ENCODE results near the gene KRTAP5-9.
"Not testable (repeated sequence)": the region's sequence is repeated elsewhere in the genome, so short reads cannot be mapped to it uniquely, and the experiment has no call there.

Gene KRTAP5-9

GRCh38 chr11:71548120-71548519, at the start of gene KRTAP5-9:
Gene KRTAP5-9, plus strand, starts transcription at chr11:71548420. Its CDS starts 238 bp downstream, at chr11:71548658.
- DNase-seq: no peak

GRCh38 chr11:71499125-71499524, 49.1 kb upstream of the KRTAP5-9 start:
- peak; percentile 10 for DNase-seq

GRCh38 chr11:71499546-71499945, 48.7 kb upstream of the KRTAP5-9 start:
- no peak for DNase-seq

DNA sequence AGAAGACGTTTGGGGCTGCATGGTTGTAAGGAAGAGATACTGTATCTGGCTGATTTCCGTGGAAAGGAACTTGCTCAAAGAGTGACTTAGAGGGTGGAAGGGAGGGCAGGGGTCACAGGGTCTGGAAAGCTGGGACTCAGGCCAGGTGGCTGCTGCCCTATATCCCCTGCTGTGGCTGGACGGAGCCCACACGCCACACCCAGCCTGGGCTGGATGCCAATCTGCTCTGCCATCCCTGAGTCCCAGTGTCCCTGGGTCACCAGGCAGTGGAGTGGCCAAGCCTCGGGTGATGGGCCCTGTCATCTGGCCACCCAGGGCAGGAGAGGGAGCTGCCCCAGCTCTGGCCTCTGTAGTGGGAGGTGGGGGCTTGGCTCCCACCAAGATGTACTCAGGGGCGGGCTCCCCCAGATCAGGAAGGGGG, 47.6 kb upstream of the KRTAP5-9 start:
- DNase-seq: no peak

DNA sequence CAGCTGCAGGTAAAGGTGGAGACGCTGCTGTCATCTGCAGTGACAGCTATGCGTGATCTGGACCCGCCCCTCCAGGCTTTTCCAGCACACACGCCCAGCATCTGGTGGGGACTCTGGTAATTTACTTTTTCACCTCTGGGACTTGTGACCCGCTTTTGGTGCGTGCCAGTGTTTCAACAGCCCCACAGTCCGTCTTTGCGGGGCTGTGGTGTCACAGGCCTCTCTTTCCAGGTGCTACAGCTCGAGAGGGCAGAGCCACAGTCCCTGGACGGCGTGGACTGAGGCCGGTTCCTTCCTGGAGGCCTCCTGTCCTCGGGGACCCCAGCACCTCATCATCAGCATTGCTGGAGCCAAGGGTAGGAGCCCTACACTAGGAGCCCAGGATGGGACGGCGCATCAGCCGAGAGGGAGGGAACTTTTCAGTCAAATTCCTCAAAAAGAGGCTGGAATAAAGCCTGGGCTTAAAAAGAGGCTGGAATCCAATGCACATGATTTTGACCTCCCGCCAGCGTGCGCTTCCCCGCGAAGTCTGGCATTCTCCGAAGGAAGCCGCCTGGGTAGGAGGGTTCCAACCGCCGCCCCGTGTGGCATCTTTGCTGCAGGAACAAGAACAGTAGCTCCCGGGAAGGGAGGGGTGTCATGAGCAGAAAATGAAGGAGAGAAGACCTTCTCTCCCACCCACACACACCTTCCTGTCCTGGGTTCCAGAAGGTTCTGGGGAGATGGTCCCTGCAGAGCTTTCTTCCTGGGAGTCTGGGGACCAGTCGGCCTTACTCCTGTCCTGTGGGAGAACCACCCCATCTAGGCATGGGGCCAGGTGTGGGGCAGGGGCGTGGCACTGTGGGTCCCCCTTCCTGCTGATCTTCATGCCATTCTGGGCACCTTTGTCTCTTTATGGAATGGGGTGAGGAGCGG, 46.9 kb upstream of the KRTAP5-9 start:
- DNase-seq: no peak

DNA sequence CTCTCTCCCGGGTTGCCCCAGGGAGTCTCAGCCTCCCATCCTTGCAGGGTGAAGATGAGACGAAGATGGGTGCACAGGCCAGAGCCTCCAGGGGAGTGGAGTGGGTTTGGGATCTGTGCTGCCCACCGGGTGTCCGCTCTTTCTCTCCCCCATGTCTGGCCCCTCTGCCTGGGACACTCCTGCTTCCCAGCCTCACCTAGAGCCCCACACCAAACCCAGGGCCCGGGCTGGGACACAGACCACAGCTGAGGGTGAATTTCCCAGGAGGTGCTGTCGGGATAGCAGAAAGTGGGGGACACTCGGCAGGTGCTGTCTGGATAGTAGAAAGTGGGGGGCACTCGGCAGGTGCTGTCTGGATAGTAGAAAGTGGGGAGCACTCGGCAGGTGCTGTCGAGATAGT, 46.2 kb upstream of the KRTAP5-9 start:
- DNase-seq: no peak

DNA sequence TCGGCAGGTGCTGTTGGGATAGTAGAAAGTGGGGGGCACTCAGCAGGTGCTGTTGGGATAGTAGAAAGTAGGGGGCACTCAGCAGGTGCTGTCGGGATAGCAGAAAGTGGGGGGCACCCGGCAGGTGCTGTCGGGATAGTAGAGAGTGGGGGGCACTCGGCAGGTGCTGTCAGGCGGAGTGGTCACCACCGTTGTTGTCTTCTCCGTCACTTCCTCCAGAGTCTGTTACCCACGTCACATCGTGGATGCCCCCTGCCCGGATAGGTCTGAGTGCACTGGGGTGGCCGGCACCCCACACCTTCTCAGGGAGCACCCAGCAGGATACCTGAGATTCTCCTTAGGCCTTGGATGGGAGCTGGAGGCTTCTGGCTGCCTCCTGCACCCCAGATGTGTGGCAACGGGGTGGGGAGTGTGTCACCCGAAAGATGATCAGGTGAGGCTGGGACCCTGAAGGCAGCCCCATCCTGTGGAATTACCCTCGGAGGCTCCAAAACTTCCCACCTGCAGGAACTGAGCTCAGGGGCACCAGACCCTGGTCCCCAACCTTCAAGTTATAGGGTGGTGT, 45.3 kb upstream of the KRTAP5-9 start:
- DNase-seq: no peak

DNA sequence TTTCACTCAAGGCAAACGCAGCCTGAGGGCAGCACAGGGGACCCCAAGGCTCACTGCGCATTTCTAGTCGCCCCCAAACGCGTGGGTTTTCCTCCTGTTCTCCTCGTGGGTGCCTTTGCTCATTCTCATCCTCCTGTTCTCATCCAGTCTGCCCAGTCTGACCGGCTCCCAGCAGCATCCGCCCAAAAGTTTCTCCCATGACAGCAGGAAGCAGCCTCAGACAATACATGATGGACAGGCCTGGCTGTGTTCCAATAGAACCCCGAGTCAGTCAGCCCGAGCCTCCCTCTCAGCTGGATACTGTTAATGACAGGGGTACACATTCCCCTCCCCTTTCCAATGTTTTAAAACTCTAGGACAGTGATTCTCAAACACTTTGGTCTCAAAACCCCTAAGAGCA, 43.7 kb upstream of the KRTAP5-9 start:
- DNase-seq: no peak

- no peak for DNase-seq
Measured at GRCh38 chr11:71505001-71505400, 43.2 kb upstream of the KRTAP5-9 start.

GRCh38 chr11:71505781-71506180, 42.4 kb upstream of the KRTAP5-9 start:
- no peak for DNase-seq

- DNase-seq: no peak
Measured at GRCh38 chr11:71507102-71507501, 41.1 kb upstream of the KRTAP5-9 start.

- no peak for DNase-seq
Measured at GRCh38 chr11:71518506-71519471, 29.4 kb upstream of the KRTAP5-9 start.

- no peak for DNase-seq
Measured at GRCh38 chr11:71519546-71519945, 28.7 kb upstream of the KRTAP5-9 start.

GRCh38 chr11:71525188-71525937, 22.9 kb upstream of the KRTAP5-9 start:
- no peak for DNase-seq

DNA sequence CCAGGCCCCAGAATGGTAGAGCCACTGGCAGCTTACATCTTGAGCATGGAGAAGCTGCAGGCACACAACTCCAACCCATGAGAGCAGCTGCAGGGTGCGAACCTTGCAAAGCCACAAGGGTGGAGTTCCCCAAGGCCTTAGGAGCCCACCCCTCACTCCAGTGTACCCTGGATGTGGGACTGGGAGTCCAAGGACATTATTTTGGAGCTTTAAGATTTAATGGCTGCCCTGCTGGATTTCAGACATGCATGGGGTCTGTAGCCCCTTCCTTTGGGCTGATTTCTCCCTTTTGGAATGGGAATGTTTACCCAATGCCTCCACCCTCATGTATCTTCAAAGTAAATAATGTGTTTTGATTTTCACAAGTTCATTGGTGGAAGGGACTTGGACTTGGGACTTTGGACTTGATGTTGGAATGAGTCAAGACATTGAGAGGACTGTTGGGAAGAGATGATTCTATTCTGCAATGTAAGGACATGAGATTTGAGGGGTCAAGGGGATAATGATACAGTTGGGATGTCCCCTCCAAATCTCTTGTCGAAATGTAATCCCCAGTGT, 22.2 kb upstream of the KRTAP5-9 start:
- no peak for DNase-seq

GRCh38 chr11:71526796-71527575, 21.2 kb upstream of the KRTAP5-9 start, which contains the start of gene KRTAP5-7:
Gene KRTAP5-7, plus strand, starts transcription at chr11:71527267. Its CDS starts 34 bp downstream, at chr11:71527301.
- not testable (repeated sequence) for DNase-seq

GRCh38 chr11:71527576-71528210, 20.5 kb upstream of the KRTAP5-9 start:
- no peak for DNase-seq

DNA sequence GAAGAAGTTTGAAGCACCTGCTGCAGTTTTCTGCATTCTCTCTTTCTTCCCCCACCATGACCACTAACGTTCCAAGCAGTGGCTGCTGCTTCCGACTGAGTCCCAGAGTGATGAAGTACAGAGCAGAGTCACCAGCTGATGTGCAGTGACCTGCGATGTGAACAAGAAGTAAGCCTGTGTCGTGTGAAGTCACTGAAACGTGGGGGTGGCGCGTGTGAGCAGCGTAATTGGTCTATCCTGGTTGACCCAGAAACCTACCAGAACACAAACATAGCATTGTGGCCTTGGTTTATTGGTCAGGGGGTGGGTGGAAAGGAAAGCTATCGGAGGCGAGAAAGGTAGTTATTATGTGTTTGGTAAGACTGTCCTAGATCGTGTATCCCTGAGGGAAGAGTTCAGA, 17.6 kb upstream of the KRTAP5-9 start:
- DNase-seq: no peak

DNA sequence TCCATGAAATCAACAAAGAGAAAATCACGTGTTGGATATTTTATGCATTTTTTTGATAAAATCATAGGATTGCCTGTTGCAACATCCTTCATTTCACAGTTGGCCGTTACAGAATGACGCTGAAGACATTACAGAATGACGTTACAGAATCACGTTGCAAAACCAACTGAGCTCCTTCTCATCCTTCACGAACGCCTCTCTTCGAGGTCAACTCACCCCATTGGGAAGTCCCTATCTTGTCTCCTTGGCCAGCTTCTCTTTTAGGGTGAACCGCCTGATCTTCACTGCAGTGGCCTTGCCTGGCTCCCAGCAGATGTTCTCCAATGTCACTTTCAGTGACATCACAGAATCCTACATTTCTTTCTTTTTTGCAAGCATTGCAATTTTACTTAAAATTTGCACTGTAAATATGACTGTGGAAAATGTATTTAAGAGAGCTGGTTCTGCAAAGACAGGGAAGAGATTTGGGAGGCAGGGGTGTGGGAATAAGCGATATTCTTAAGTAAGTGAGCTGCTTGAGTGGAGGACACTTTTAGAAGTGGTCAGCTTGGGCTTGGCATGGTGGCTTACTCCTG, 16.1 kb upstream of the KRTAP5-9 start:
- no peak for DNase-seq
